Measurements from ENCODE around the gene USP6NL. TPM values are rescaled to one million over a fixed set of nuclear protein-coding genes. Genes with fewer than 3 reads are reported as not detected.

The USP6NL gene
- polyA plus RNA-seq, 1 of the 3 experiments (the other 2 are of a cell fraction) = 8.9 TPM

GRCh38 chr10:11553773-11554381, 57.6 kb downstream of the USP6NL start:
- Histone ChIP-seq H3K36me3 (replicated peaks in 1 of 2; ENCODE audit: control insufficient read depth in 1 of 2, insufficient read depth in 2 of 2, low read length in 1 of 2) (peaks cover 2 to 7% of the 10 kb centered on the region in 2 experiments), H3K4me1 (ENCODE audit: control insufficient read depth in 1 of 2, insufficient read depth in 2 of 2, low read depth in 1 of 2, low read length in 1 of 2) (peaks cover 0 to 24% of the 10 kb centered on the region in 2 experiments; a peak in 2 of 4 replicates), H3K27me3 (ENCODE audit: insufficient read depth) (no peaks in the 10 kb centered on the region), H3K4me2 (no peak overlapping the region), H3F3A (replicated peaks; ENCODE audit: insufficient read depth) (peaks cover 27% of the 10 kb centered on the region), H3K9me3 (no peaks in the 10 kb centered on the region; the same call in 1 of the 2 replicates), H2AFZ (ENCODE audit: low read depth) (no peak overlapping the region), H3K4me3 (ENCODE audit: low read depth in 2 of 2, low read length in 1 of 2) (no peak overlapping the region), H3K27ac (ENCODE audit: low read depth in 2 of 2, low read length in 1 of 2) (no peak overlapping the region), H3K9ac (no peak overlapping the region), H4K20me1 (ENCODE audit: insufficient read depth) (no peaks in the 10 kb centered on the region), H3K79me2 (ENCODE audit: insufficient read depth) (peaks cover 64% of the 10 kb centered on the region), H3K9me2 (no peaks in the 10 kb centered on the region)
- no peak for TF ChIP-seq YY1 (IDR thresholded peaks at IDR 0.05; ENCODE audit: low read depth)
- TF ChIP-seq, protein P1, sequence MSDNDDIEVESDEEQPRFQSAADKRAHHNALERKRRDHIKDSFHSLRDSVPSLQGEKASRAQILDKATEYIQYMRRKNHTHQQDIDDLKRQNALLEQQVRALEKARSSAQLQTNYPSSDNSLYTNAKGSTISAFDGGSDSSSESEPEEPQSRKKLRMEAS (IDR thresholded peaks at IDR 0.05; ENCODE audit: low read depth) = no peak
- no peak for TF ChIP-seq EZH2phosphoT487 (IDR thresholded peaks at IDR 0.05; ENCODE audit: borderline replicate concordance, low read depth)
- no peak for TF ChIP-seq REST (IDR thresholded peaks at IDR 0.05; ENCODE audit: low read depth, low read length)
- TF ChIP-seq TEAD4 (IDR thresholded peaks at IDR 0.05; ENCODE audit: borderline replicate concordance, insufficient read depth) = no peak
- ChIA-PET CTCF (interaction anchor here (0.6 kb wide), 1 partner anchor 157 kb away, joined by 3 read pairs; no protein-coding TSS in a partner anchor), POLR2A (no interaction called here)
- no peak for DNase-seq
- 98% methylated on average over 6 of the region's 6 CpGs for WGBS (ENCODE audit: low lambda C conversion rate)

- Histone ChIP-seq H3K9me2 (no peaks in the 10 kb centered on the region), H2AFZ (ENCODE audit: low read depth) (no peak overlapping the region), H3F3A (replicated peaks; ENCODE audit: insufficient read depth) (peaks cover 24% of the 10 kb centered on the region), H3K27me3 (ENCODE audit: insufficient read depth) (no peaks in the 10 kb centered on the region), H4K20me1 (ENCODE audit: insufficient read depth) (no peaks in the 10 kb centered on the region), H3K27ac (ENCODE audit: low read depth in 2 of 2, low read length in 1 of 2) (peak overlapping the region; percentile 55 to 75; a peak in 3 of 4 replicates), H3K9me3 (no peaks in the 10 kb centered on the region; the same call in 1 of the 2 replicates), H3K4me1 (ENCODE audit: control insufficient read depth in 1 of 2, insufficient read depth in 2 of 2, low read depth in 1 of 2, low read length in 1 of 2) (peaks cover 0 to 32% of the 10 kb centered on the region in 2 experiments; a peak in 2 of 4 replicates), H3K4me2 (peak overlapping the region; percentile 49), H3K36me3 (replicated peaks in 1 of 2; ENCODE audit: control insufficient read depth in 1 of 2, insufficient read depth in 2 of 2, low read length in 1 of 2) (peaks cover 2 to 7% of the 10 kb centered on the region in 2 experiments), H3K4me3 (ENCODE audit: low read depth in 2 of 2, low read length in 1 of 2) (peak overlapping the region in 1 of 2 experiments; percentile 14; a peak in 2 of 4 replicates), H3K9ac (peak overlapping the region; percentile 16; the same call in 1 of the 2 replicates), H3K79me2 (ENCODE audit: insufficient read depth) (peaks cover 57% of the 10 kb centered on the region)
- CTCF ChIA-PET = interaction anchor here (1.1 to 1.9 kb wide), 2 partner anchors 9 to 37 kb away, joined by 3 to 5 read pairs; no protein-coding TSS in a partner anchor
- 11% methylated on average over 4 of the region's 4 CpGs for WGBS (ENCODE audit: low lambda C conversion rate)
- no peak for DNase-seq
- POLR2A ChIA-PET = no interaction called here
- TF ChIP-seq EP300 (IDR thresholded peaks at IDR 0.05; ENCODE audit: borderline replicate concordance in 1 of 2, low read depth in 1 of 2, low read length in 1 of 2) (peak in 1 of 2 experiments; percentile 38; a peak in 1 of 4 replicates), SIN3A (IDR thresholded peaks at IDR 0.05; ENCODE audit: borderline replicate concordance, low read depth, low read length) (0 out of 2 replicates have a peak, but pooled peaks have one; percentile 43), FOXJ3 (CRISPR knock-in tag; IDR thresholded peaks at IDR 0.05) (no peak), ELF1 (IDR thresholded peaks at IDR 0.05) (no peak; the same call in 1 of the 2 replicates), TAF1 (IDR thresholded peaks at IDR 0.05; ENCODE audit: borderline replicate concordance, low read depth, low read length) (no peak), REST (IDR thresholded peaks at IDR 0.05; ENCODE audit: low read depth, low read length) (no peak), RAD21 (IDR thresholded peaks at IDR 0.05; ENCODE audit: low read length) (no peak), JUND (IDR thresholded peaks at IDR 0.05) (peak; percentile 97), TEAD4 (IDR thresholded peaks at IDR 0.05; ENCODE audit: borderline replicate concordance, insufficient read depth) (peak; percentile 63; the same call in 1 of the 2 replicates), SMC3 (IDR thresholded peaks at IDR 0.05; ENCODE audit: low read depth, low read length) (no peak), MXI1 (IDR thresholded peaks at IDR 0.05; ENCODE audit: low read depth, low read length) (no peak)
- TF ChIP-seq, protein P2, sequence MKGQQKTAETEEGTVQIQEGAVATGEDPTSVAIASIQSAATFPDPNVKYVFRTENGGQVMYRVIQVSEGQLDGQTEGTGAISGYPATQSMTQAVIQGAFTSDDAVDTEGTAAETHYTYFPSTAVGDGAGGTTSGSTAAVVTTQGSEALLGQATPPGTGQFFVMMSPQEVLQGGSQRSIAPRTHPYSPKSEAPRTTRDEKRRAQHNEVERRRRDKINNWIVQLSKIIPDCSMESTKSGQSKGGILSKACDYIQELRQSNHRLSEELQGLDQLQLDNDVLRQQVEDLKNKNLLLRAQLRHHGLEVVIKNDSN (IDR thresholded peaks at IDR 0.05; ENCODE audit: borderline replicate concordance, low read depth) = no peak
- TF ChIP-seq, protein P1 (IDR thresholded peaks at IDR 0.05; ENCODE audit: low read depth) = peak; percentile 63
Observed at GRCh38 chr10:11551916-11552602, 59.4 kb downstream of the USP6NL start.
